Astrocyte (in vitro differentiated cells and primary cell): ENCODE measurements around the gene C2orf76. TPM values are rescaled to one million over a fixed set of nuclear protein-coding genes. Genes with fewer than 3 reads are reported as not detected.

Source experiments
- DNase-seq: peaks from one replicate; pipeline ENCODE4 v3.0.0-alpha.2; 2010; ENCODE audit warnings: low read depth
- FAIRE-seq: peaks from 2 replicates; lab custom pipeline; 2011; peaks lifted over from hg19 to GRCh38; lab: Jason Lieb, UNC
- H2AFZ ChIP-seq: 2 replicates; pipeline ENCODE4 v1.6.0; 2012; ENCODE audit warnings: low read depth, low read length, inconsistent platforms
- H3K27ac ChIP-seq: 2 replicates; pipeline ENCODE4 v1.5.1; 2011; ENCODE audit warnings: low read depth, low read length, inconsistent platforms
- H3K27me3 ChIP-seq: 2 replicates; pipeline ENCODE4 v1.6.0; 2011; ENCODE audit warnings: low read length, inconsistent platforms; ENCODE audit not compliant: insufficient read depth
- H3K36me3 ChIP-seq: 2 replicates; pipeline ENCODE4 v1.5.1; 2011; ENCODE audit warnings: low read length, inconsistent platforms; ENCODE audit not compliant: insufficient read depth
- H3K4me1 ChIP-seq: 2 replicates; pipeline ENCODE4 v1.5.1; 2011; ENCODE audit warnings: low read length, inconsistent platforms; ENCODE audit not compliant: insufficient read depth
- H3K4me2 ChIP-seq: 2 replicates; pipeline ENCODE4 v1.6.0; 2012; ENCODE audit warnings: low read length, inconsistent platforms
- H3K4me3 ChIP-seq: 2 replicates; pipeline ENCODE4 v1.5.1; 2011; ENCODE audit warnings: low read depth, mild to moderate bottlenecking, low read length, inconsistent platforms; ENCODE audit not compliant: insufficient read depth
- H3K79me2 ChIP-seq: 2 replicates; pipeline ENCODE4 v1.6.0; 2012; ENCODE audit warnings: mild to moderate bottlenecking, low read length, inconsistent platforms; ENCODE audit not compliant: insufficient read depth
- H3K9ac ChIP-seq: 2 replicates; pipeline ENCODE4 v1.6.0; 2012; ENCODE audit warnings: mild to moderate bottlenecking, low read length, inconsistent platforms
- H3K9me3 ChIP-seq: 2 replicates; pipeline ENCODE4 v1.5.1; 2012; ENCODE audit warnings: low read depth, mild to moderate bottlenecking, low read length, inconsistent platforms; ENCODE audit not compliant: insufficient read depth
- H4K20me1 ChIP-seq: 2 replicates; pipeline ENCODE4 v1.6.0; 2012; ENCODE audit warnings: low read length, inconsistent platforms; ENCODE audit not compliant: insufficient read depth
- H3K27ac Mint-ChIP-seq: one replicate; pipeline ENCODE4 v1.8.0; 2021; ENCODE audit warnings: mild to moderate bottlenecking, mixed read lengths; ENCODE audit not compliant: unreplicated experiment
- H3K27me3 Mint-ChIP-seq: one replicate; pipeline ENCODE4 v1.8.0; 2021; ENCODE audit warnings: low read depth, mixed read lengths; ENCODE audit not compliant: unreplicated experiment
- H3K36me3 Mint-ChIP-seq: one replicate; pipeline ENCODE4 v1.8.0; 2021; ENCODE audit warnings: low read depth, mixed read lengths; ENCODE audit not compliant: unreplicated experiment
- H3K4me1 Mint-ChIP-seq: one replicate; pipeline ENCODE4 v1.8.0; 2021; ENCODE audit warnings: low read depth, mixed read lengths; ENCODE audit not compliant: unreplicated experiment
- H3K4me3 Mint-ChIP-seq: one replicate; pipeline ENCODE4 v1.8.0; 2021; ENCODE audit warnings: mild to moderate bottlenecking, moderate library complexity, mixed read lengths; ENCODE audit not compliant: unreplicated experiment
- H3K9me3 Mint-ChIP-seq: one replicate; pipeline ENCODE4 v1.8.0; 2021; ENCODE audit warnings: mild to moderate bottlenecking, mixed read lengths; ENCODE audit not compliant: unreplicated experiment
- EZH2 ChIP-seq: IDR thresholded peaks from 2 replicates; pipeline ENCODE4 v1.6.1; 2012; ENCODE audit warnings: mild to moderate bottlenecking, low read length, inconsistent platforms; ENCODE audit not compliant: insufficient read depth
- total RNA-seq: library from RNA; stranded (reverse); gene quantifications from 2 replicates; pipeline ENCODE4 v1.2.1, GENCODE V29; 2021
- TF ChIP-seq, protein P1 (sequence below): IDR thresholded peaks from 2 replicates; pipeline ENCODE4 v1.5.1; 2011; ENCODE audit warnings: low read depth, mild to moderate bottlenecking, inconsistent platforms, low read length, moderate library complexity; ENCODE audit not compliant: insufficient read depth

Gene C2orf76
- total RNA-seq, 1 donor from 2014 or later = 9.2 TPM

DNA sequence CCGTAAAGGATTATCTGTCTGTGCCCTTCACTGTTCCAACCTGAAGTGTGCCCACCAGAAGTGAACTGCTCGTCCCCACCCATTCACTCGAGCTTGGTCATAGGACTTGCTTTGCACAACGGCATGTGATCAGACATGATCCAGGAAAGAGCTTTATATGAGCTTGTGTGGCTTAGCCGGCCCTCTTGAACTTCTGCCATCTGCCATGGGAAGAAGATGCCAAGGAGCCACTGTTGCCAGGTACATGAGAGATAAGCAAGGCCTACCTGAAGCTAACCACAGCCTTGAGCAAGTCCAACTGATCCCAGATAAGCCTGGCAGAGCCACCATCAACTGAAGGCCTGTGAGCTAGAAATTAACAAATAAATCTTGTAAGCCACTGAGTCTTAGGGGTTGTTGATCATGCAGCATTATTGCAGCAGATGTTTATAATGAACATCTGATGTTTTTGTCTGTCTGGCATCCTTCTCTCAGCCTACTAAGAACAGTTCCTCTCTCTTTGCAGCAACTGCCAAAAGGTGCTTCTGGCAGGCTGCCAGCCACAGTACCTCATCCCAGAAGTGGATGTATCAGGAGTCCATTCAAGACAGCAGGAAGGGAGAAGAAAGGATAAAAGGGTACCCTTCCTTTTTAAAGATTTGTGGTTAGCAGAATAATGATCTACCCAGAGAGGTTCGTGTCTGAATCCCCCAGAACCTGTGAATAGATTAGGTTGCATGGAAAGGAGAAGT lies 16.9 kb upstream of the C2orf76 start:
- H3K79me2 ChIP-seq = no peaks in the 10 kb centered on the region
- no peaks in the 10 kb centered on the region for H3K9me3 ChIP-seq
- H3K27me3 ChIP-seq = no peaks in the 10 kb centered on the region
- no peak overlapping the region for H3K4me3 ChIP-seq
- no peak overlapping the region for H3K9ac ChIP-seq
- Mint-ChIP-seq H3K4me1 (peaks cover 6% of the 10 kb centered on the region), H3K27ac (no peak overlapping the region), H3K36me3 (no peaks in the 10 kb centered on the region), H3K9me3 (peaks cover 4% of the 10 kb centered on the region), H3K27me3 (peaks cover 6% of the 10 kb centered on the region), H3K4me3 (no peak overlapping the region)
- H3K4me1 ChIP-seq = peaks cover 3% of the 10 kb centered on the region
- no peak overlapping the region for H3K4me2 ChIP-seq
- no peak for DNase-seq
- H4K20me1 ChIP-seq = no peaks in the 10 kb centered on the region
- no peaks in the 10 kb centered on the region for H3K36me3 ChIP-seq
- no peak for TF ChIP-seq EZH2
- TF ChIP-seq, protein P1, sequence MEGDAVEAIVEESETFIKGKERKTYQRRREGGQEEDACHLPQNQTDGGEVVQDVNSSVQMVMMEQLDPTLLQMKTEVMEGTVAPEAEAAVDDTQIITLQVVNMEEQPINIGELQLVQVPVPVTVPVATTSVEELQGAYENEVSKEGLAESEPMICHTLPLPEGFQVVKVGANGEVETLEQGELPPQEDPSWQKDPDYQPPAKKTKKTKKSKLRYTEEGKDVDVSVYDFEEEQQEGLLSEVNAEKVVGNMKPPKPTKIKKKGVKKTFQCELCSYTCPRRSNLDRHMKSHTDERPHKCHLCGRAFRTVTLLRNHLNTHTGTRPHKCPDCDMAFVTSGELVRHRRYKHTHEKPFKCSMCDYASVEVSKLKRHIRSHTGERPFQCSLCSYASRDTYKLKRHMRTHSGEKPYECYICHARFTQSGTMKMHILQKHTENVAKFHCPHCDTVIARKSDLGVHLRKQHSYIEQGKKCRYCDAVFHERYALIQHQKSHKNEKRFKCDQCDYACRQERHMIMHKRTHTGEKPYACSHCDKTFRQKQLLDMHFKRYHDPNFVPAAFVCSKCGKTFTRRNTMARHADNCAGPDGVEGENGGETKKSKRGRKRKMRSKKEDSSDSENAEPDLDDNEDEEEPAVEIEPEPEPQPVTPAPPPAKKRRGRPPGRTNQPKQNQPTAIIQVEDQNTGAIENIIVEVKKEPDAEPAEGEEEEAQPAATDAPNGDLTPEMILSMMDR = no peak
- H2AFZ ChIP-seq = no peak overlapping the region
- no peak overlapping the region for H3K27ac ChIP-seq
- no peak for FAIRE-seq

DNA sequence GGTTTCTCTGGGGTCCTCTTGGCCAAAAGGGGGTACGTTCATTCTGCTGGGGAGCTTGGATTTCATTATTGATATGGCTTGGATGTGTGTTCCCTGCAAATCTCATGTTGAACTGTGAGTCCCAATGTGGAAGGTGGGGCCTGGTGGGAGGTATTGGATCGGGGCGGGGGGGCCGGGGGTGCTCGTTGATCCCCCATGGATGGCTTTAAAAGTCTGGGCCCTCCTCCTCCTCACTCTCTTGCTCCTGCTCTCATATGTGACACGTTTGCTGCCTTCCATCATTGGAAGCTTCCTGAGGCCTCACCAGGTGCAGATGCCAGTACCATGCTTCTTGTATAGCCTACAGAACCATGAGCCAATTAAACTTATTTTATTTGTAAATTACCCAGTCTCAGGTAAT lies 11.9 kb upstream of the C2orf76 start:
- Histone ChIP-seq H4K20me1 (no peaks in the 10 kb centered on the region), H2AFZ (no peak overlapping the region), H3K4me3 (no peak overlapping the region), H3K27me3 (no peaks in the 10 kb centered on the region), H3K79me2 (no peaks in the 10 kb centered on the region), H3K9me3 (no peaks in the 10 kb centered on the region), H3K27ac (no peak overlapping the region), H3K4me1 (no peaks in the 10 kb centered on the region), H3K9ac (no peak overlapping the region), H3K36me3 (no peaks in the 10 kb centered on the region), H3K4me2 (no peak overlapping the region)
- no peak for TF ChIP-seq EZH2
- TF ChIP-seq, protein P1 = no peak
- H3K4me1 Mint-ChIP-seq = peaks cover 6% of the 10 kb centered on the region
- no peak overlapping the region for H3K4me3 Mint-ChIP-seq
- peaks cover 13% of the 10 kb centered on the region for H3K36me3 Mint-ChIP-seq
- no peak overlapping the region for H3K27ac Mint-ChIP-seq
- H3K9me3 Mint-ChIP-seq = peaks cover 10% of the 10 kb centered on the region
- H3K27me3 Mint-ChIP-seq = peaks cover 12% of the 10 kb centered on the region
- DNase-seq (no peak), FAIRE-seq (no peak)

DNA sequence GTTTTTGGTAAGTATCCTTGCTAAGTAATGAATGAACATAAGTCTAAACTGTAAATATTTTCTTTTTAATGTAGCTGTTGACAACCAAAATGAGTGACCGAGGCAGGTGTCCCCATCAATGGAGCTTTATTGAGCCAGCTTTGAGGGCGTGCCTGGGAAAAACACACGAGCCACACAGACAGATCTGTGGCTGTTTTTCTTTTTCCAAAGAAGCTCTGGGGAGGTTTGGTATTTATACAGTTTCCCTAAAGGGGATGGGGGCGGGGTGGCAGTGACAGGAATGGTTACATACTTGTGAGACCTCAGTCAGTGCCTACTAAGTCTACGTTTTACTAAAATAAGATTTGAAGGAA lies 11.3 kb upstream of the C2orf76 start:
- Mint-ChIP-seq H3K27ac (no peak overlapping the region), H3K27me3 (peaks cover 12% of the 10 kb centered on the region), H3K9me3 (peaks cover 11% of the 10 kb centered on the region), H3K4me1 (peaks cover 6% of the 10 kb centered on the region), H3K4me3 (no peak overlapping the region), H3K36me3 (peaks cover 17% of the 10 kb centered on the region)
- peaks cover 5% of the 10 kb centered on the region for H3K36me3 ChIP-seq
- FAIRE-seq (no peak), DNase-seq (no peak)
- H3K27ac ChIP-seq = no peak overlapping the region
- no peak overlapping the region for H3K4me2 ChIP-seq
- H3K79me2 ChIP-seq = no peaks in the 10 kb centered on the region
- no peak overlapping the region for H3K4me3 ChIP-seq
- TF ChIP-seq, protein P1 = no peak
- no peak for TF ChIP-seq EZH2
- no peaks in the 10 kb centered on the region for H3K9me3 ChIP-seq
- no peak overlapping the region for H2AFZ ChIP-seq
- H3K27me3 ChIP-seq = no peaks in the 10 kb centered on the region
- no peak overlapping the region for H3K9ac ChIP-seq
- H3K4me1 ChIP-seq = no peaks in the 10 kb centered on the region
- H4K20me1 ChIP-seq = no peaks in the 10 kb centered on the region
